GM19455 (cell line): Measurements from ENCODE around the gene KIAA1328.

Experiments used
- ATAC-seq: cut with Tn5 transposase; IDR thresholded peaks from one replicate; pipeline ENCODE4 v1.9.1; 2021; ENCODE audit not compliant: unreplicated experiment

KIAA1328 gene

DNA sequence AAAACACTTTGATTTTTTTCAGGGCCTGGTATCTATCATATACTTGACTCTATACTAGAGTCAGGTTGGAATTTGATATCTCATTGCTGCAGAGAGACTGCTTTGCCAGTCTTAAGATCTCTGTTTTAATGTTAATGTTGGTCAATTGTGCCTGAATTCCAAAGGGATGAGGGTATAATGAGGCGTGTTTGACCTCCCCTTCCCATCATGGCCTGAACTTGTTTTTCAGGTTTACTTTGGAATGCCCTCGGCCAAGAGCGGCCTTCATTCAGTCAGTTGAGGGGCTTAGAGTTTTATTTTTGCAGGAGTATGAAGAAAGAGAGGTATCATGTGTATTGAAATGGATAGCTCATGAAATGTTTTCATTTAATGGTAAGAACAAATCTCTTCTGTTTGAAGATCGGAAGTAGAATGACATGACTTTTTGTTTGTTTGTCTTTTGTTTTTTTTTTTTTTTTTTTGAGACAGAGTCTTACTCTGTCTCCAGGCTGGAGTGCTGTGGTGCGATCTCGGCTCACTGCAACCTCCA, 119.0 kb downstream of the KIAA1328 start:
- ATAC-seq: no peak

DNA sequence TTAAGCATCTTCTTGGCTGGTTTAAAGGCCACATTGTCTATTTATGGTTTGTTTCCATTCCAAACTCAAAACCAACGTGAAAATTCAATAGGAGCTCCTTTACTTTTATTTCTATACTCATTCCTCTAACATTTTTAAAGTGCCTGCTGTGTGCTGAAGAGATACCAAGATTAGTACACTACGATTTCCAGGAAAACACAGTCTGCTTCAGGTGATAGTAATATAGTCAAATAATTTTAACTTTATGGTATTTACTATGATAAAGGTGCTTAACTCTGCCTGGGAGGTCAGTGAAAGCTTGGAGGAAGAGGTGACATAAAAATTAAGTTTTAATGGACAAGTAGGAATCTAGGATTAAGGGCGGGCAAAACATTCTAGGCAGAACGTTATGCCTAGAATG, 121.4 kb downstream of the KIAA1328 start:
- ATAC-seq: no peak

DNA sequence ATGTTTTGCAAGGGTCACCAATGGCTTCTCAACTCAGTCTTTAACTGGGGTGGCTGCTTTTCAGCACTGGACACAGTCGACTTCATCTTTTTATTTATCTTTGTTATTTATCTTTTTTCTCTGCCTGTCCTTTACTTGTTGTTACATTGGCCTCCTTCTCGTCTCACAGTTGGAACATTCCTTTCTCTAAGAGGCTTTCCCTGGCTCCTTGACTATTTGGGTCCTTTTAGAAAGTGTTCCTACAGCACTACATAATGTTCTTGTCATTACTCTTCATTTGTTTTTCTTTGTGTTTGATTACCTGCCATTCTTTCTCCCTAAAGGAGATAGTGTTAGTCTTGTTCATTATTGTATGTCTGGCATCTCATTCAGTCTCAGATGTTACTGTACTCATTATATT, 122.0 kb downstream of the KIAA1328 start:
- no peak for ATAC-seq

DNA sequence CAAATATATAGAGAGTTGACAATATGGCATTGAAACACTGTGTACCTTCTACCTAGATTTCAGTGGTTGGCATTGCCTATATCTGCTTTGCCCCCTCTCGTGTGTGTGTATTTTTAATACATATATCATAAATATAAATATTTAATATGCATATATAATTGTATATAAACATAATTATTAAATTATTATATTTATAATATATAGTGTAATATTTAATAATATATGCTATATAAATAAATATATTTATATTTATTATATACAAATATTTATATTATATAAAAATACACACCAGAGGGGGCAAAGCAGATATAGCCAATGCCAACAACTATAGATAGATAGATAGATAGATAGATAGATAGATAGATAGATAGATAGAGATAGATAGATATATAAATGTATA, 124.1 kb downstream of the KIAA1328 start:
- no peak for ATAC-seq

DNA sequence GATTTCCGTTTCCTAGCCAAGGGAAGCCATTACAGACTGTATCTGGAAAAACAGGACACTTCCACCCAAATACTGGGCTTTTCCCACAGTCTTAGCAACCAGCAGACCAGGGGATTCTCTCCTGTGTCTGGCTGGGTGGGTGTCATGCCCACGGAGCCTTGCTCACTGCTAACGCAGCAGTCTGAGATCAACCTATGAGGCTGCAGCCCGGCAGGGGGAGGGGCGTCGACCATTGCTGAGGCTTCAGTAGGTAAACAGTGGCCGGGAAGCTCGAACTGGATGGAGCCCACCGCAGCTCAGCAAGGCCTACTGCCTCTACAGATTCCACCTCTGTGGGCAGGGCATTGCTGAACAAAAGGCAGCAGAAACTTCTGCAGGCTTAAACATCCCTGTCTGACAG, 131.1 kb downstream of the KIAA1328 start:
- ATAC-seq: no peak

DNA sequence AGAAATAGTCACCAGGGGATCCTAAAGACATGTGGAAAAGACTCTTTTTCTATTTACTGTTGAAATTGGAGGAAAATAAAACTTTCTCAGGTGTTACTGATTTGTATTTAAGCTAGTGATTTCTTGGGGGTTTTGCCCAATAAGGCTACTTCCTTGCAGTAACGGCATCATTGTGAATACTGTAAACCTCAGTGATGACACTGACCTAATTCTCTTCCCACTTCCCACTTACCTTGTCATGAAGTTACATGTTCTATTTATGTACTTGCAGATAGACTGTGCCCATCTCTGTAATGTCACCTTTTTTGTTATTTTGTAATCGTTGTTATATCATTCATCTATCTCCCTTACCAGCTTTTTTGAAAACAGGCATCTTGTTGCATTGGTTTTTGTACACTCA, 134.5 kb downstream of the KIAA1328 start:
- no peak for ATAC-seq

DNA sequence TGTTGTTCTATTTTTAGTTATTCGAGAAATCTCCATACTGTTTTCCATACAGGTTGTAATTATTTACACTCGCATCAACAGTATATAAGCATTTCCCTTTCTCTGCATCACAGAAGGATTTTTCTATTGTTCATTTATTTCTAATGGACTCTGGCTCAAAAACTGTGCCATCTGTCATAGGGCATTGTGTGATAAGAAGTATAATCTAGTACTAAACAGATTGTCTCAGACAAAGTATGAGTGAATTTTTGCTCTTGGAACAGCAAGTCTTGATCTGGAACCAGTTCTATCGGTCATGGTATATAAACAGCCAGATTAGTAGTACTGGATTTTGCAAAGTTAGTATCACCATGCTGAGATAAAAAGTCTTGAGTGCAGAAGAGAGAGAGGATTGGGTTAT, 145.8 kb downstream of the KIAA1328 start:
- ATAC-seq: no peak

DNA sequence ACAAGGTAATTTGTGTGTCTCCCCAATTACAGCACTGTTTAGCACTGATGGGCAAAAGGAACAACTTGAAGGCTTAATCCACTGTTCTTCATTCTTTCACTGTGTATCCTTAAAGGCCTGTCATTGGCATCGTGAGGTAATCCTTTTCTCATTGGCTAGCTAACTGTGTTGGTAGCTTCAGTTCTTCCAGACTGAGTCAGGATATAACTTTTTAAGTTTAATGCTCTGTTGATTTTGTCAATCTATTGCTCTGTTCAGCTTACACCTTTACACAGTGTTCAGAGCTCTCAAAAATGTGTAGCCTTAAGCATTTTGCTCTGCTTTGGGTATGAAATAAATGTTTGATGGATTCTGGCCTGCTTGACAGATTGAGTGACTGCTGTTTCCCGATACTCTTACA, 148.2 kb downstream of the KIAA1328 start:
- no peak for ATAC-seq

DNA sequence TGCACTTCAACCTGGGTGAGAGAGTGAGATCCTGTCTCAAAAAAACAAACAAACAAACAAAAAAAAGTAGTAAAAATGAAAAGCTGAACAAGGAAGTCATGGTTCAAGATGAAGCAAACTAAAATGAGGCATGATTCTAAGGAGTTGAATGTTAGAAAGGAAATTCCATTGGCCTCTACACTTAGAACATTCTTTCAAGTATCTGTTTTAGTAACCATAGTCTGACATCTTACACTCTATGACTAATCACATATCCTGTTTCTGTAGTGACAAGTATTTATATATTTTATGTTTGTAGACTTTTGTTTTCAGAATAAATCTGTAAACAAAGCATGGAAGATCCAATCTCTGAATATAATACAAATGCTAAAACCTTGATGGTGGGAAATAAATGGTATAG, 164.1 kb downstream of the KIAA1328 start:
- ATAC-seq: no peak

DNA sequence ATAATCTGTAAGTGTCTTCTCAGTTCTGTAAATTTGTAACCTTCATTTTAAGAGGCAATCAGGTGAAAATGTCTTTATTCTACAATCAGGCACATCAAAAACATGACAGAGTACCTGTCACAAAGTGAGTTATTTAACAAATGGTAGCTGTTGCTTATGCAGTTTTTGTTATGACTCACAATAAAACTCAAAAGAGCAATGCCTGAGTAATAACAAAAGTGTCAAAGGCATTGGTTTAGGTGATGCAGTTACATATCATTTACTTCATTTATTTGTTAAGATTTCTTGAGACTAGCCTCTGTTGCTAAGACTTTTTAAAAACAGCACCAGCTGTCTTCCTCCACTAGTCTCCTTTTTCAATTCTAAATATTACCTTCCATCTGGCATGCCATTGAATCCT, 177.8 kb downstream of the KIAA1328 start:
- ATAC-seq: no peak

DNA sequence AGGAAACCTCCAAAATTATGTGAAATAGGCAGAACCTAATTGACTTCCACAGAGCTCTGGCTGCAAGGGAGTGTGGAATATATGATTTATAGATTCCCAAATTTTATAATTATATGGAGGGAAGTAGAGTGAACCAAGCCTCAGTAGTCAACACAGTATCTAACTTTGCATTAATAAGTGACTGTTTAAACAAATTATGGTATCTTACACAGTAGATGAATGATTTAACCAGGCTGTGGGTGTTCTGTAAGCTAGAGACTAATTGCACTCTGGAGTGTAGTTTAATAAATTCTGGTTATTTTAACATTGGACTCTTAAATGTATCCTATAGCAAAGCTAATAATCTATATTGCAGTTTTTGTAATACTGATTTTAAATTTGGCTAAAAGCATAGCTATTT, 183.5 kb downstream of the KIAA1328 start:
- ATAC-seq: no peak

DNA sequence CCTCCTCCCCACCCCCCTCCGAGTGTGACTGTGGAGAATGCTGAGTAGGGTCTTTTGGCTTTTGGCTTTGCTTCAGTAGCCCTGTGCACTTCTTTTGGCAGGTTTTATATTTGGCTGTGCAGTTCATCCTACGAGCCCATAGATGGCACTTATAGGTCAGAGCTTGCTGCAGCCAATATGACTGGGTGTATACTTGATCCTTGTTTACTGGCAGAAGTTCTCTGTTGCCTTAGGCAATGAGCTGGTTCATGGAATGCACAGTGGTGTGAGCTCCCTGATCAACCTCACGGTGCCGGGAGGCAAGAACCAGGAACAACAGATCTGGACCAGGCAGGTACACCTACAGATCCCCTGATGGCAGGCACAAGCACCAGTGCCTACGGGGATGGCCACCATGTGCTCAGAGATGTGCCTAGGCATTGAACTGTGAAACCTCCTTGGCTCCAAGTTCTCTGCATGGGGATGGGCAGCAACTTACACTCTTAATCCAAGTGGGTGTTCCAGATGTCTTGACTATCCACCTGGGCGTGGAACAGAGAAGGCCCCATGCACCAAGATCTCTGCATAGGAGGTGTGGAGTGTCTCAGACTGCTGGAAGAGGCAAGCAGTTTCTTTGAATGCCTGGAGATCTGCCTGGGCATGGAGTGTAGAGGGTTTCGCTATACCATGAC, 190.4 kb downstream of the KIAA1328 start:
- no peak for ATAC-seq

DNA sequence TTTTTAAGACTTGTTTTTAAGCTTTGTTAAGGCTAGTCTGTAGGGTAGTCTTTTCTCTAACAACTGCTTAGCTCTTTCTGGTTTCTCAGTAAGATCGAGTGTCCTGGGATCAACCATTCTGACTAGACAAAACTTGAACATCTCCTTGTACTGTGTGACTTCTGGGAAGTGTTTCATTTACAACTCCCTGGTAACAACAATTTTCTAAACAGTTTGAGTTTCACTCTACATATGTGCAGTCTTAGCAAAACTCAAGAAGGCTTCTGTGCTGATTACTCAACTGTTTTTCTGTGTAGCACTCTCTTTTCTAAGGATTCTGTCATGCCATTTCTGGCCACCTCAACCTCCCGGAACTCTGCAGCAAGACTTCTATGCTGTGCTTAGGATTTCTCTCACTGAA, 204.5 kb downstream of the KIAA1328 start:
- no peak for ATAC-seq

DNA sequence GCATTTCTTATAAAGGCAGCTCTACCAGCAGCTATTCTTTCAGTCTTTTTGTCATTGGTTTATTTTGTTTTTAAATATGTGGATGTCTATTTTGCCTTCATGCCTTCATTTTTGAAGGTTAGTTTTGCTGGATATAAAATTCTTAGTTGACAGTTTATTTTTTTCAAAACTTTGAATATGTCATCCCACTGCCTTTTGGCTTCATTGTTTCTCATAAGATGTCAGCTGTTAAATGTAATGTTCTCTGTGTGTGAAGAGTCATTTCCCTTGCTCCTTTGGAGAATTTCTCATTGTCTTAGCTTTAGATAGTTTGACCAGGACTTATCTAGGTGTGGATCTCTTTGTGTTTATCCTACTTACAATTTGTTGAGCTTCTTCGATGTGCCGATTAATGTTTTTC, 213.5 kb downstream of the KIAA1328 start:
- ATAC-seq: no peak

DNA sequence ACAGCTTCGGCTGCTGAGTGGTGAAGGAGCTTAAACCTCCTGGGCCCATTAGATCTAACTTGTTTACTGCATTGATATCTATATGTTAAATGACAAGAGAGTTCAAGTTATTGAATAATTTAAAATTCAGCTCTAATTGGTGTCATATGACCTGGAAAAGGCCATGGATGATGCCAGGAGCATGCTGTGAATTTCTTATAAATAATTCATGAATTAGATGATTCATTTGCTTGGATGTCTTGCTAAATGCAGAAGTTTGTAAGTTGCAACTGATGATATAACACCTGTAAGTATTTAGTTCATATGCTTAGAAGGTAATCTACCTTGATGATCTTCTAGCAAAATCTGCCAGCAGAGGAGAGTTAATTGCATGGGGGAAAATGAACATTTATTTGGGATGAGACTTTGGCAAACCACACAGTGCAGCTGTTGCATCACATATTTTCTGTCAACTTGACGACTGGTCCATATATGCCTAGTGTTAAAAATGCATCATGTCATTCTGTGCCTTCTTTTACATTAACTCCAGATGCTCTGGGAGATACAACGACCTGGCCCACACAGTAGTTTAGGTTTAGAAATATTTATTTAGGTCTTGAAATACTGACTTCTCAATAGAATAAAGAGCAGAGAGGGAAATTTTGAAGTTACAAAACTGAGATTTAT, 226.3 kb downstream of the KIAA1328 start:
- no peak for ATAC-seq

DNA sequence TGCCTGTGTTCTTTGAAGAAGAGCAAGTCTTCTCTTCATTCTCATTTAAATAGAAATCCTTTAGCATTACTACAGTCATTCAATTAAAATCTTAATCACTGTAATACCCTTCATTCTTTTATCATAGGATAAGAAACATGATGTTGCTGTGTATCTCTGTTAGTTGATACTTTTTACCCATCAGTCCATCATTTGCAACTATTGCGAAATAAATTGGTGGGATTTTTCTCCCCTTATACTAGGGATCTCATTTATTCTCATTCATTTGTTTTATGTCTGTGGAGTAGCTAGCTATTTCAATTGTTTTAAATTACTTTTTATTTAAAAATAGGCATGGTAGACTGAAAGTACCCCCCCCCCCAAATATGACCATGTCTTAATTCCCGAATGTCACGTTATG, 235.3 kb downstream of the KIAA1328 start:
- ATAC-seq: no peak

DNA sequence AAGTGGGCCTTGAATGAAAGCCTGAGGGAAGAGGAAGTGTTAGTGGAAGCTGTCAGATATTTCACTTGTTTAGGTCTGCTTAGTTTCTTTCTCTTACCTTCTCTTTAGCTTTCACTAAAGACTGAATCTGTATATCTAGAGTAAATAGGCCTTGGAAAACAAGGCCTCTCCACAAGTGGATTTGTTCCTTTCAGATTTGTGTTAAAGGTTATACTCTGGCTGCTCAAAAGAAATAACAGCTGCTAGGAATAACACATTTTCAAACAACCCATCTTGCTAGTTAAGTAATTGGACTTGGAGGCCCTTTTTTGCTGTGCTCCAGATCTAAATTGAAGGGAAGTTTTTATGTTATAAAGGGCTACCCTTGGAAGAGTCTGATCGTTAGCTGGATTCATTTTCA, 236.3 kb downstream of the KIAA1328 start:
- ATAC-seq: no peak

DNA sequence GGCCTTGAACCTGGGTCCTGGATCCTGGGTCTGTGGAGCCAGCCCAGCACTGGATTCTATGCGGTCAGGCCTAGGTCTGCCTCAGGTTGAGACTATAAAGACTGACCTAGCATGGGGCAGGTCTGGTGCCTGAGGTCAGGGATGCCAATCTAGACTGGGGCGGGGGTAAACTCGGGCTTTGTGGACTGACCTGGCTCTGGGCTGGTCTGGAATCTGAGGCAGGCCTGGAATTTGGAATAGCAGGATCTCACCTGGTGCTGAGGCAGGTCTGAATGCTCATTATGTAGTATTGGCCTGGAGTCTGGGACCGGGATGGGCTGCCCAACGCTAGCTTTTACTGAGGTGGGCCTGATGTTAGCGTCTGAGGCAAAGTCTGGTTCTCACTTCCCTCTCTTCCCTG, 256.0 kb downstream of the KIAA1328 start:
- ATAC-seq: no peak

DNA sequence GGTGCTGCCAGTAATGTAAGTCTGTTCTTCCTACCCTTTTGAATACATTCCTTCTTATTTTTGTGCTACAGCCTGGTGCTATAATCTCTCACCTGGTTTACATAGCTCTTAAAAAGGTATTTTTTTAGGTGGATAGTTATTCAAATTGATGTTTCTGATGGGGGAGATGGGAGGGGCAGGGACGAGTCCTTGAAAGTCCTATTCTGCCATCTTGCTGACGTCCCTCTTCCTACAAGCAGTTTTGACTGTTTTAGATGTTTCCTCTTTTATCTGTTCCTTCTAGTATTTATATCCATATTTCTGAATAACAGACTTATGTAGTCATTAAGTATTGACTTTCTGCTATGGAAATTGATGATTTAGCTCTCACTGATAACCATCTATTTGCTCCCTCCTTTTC, 256.4 kb downstream of the KIAA1328 start:
- ATAC-seq: no peak

DNA sequence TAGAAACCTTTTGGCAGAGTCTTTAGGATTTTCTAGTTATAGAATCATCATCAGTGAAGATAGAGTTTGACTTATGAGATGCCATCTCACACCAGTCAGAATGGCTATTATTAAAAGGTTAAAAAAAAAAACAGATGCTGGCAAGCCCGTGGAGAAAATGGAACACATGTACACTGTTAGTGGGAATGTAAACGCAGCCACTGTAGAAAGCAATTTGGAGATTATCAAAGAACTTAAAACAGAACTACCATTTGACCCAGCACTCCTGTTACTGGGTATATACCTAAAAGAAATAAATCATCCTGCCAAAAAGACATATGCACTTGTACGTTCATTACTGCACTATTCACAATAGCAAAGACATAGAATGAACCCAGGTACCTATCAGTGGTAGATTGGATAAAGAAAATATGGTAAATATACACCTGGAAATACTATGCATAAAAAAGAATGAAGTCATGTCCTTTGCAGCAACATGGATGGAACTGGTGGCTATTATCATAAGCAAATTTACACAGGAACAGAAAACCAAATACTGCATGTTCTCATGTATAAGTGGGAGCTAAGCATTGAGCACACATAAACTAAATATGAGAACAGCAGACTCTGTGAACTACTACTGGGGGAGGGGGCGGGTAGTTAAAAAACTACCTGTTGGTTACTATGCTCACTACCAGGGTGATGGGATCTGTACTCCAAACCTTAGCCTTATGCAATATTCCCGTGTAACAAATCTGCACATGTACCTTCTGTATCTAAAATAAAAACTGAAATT, 279.0 kb downstream of the KIAA1328 start:
- no peak for ATAC-seq

DNA sequence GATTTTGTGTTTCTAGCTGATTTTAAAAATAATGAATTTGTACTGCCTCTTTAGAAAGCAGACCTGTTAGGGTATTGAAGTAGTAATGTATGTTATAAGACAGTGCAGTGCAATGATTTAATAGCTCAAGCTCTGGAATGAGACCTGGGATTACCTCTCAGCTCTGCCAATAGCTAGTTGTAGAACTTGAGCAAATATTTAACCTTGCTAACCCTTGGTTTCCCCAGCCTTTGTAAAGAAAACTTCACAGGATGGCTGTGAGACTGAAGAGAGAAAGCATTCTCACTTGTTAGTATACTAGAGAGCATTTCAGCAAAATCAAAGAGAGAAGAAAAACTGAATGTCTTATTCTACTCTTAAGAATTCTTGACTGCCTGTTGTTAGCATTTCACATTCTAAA, 293.9 kb downstream of the KIAA1328 start:
- ATAC-seq: no peak

DNA sequence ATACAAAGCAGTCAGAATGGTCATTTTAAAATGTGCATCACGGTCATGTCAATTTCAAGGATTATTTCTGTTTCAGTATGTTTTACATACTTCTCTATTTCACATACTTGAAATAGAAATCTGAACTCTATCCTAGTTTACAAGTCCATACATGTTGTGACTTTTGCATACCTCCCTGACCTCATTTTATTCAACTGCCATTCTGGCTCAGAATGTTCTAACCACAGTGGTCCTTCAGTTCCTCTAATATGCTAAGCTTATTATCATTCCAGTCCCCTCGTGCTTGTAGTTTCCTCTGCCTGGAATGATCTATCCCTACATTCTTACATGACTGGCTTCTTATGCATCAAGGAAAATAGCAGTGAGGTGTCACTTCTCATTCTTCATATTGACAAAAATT, 295.6 kb downstream of the KIAA1328 start:
- ATAC-seq: no peak
